Stimulated activated CD8-positive, alpha-beta memory T cell treated with anti-CD3 and anti-CD28 coated beads, Interleukin-4, amount 100 ng/mL, for 48 hours (primary cell): Measurements from ENCODE around the gene FILIP1L.
"Not testable (repeated sequence)": the region's sequence is repeated elsewhere in the genome, so short reads cannot be mapped to it uniquely, and the experiment has no call there.

Source experiments
- DNase-seq: peaks from one replicate; pipeline ENCODE4 v3.0.0-alpha.2; 2020

FILIP1L gene

GRCh38 chr3:99857278-99857677 lies 257.0 kb downstream of the FILIP1L start:
- DNase-seq, result no peak

GRCh38 chr3:99856437-99857220 lies 257.7 kb downstream of the FILIP1L start:
- DNase-seq, result no peak

- no peak for DNase-seq
These were observed 258.4 kb downstream of the FILIP1L start for GRCh38 chr3:99855900-99856299.

GRCh38 chr3:99854756-99855298 lies 259.5 kb downstream of the FILIP1L start:
- DNase-seq, result no peak

GRCh38 chr3:99852851-99853250 lies 261.4 kb downstream of the FILIP1L start:
- no peak for DNase-seq

GRCh38 chr3:99851955-99852354 lies 262.3 kb downstream of the FILIP1L start:
- DNase-seq, result no peak

- DNase-seq, result no peak
These were observed 263.7 kb downstream of the FILIP1L start for GRCh38 chr3:99850608-99851007.

- no peak for DNase-seq
These were observed 265.9 kb downstream of the FILIP1L start for GRCh38 chr3:99848433-99848832.

GRCh38 chr3:99846477-99847160 lies 267.7 kb downstream of the FILIP1L start:
- DNase-seq, result no peak

- DNase-seq, result no peak
These were observed 268.3 kb downstream of the FILIP1L start for GRCh38 chr3:99845999-99846398.

GRCh38 chr3:99845331-99845730 lies 269.0 kb downstream of the FILIP1L start:
- DNase-seq, result no peak

- no peak for DNase-seq
These were observed 270.6 kb downstream of the FILIP1L start for GRCh38 chr3:99843590-99844258.

- no peak for DNase-seq
These were observed 271.3 kb downstream of the FILIP1L start for GRCh38 chr3:99842826-99843589.

GRCh38 chr3:99841949-99842348 lies 272.4 kb downstream of the FILIP1L start:
- not testable (repeated sequence) for DNase-seq

GRCh38 chr3:99839613-99840012 lies 274.7 kb downstream of the FILIP1L start:
- no peak for DNase-seq

- no peak for DNase-seq
These were observed 275.5 kb downstream of the FILIP1L start for GRCh38 chr3:99838755-99839154.

GRCh38 chr3:99837715-99838114 lies 276.6 kb downstream of the FILIP1L start:
- no peak for DNase-seq

- no peak for DNase-seq
These were observed 277.6 kb downstream of the FILIP1L start for GRCh38 chr3:99836681-99837080.

GRCh38 chr3:99834211-99834957 lies 279.9 kb downstream of the FILIP1L start:
- no peak for DNase-seq

GRCh38 chr3:99833617-99834205 lies 280.6 kb downstream of the FILIP1L start:
- no peak for DNase-seq

- DNase-seq, result no peak
These were observed 284.5 kb downstream of the FILIP1L start for GRCh38 chr3:99829844-99830243.
